Astrocyte (in vitro differentiated cells and primary cell): ENCODE data around the gene DGKZ.

ENCODE experiments used
- EZH2 ChIP-seq: IDR thresholded peaks from 2 replicates; pipeline ENCODE4 v1.6.1; 2012; ENCODE audit warnings: mild to moderate bottlenecking, low read length, inconsistent platforms; ENCODE audit not compliant: insufficient read depth
- TF ChIP-seq, protein P1 (sequence below): IDR thresholded peaks from 2 replicates; pipeline ENCODE4 v1.5.1; 2011; ENCODE audit warnings: low read depth, mild to moderate bottlenecking, inconsistent platforms, low read length, moderate library complexity; ENCODE audit not compliant: insufficient read depth

GRCh38 chr11:46333394-46333947 lies 13.8 kb upstream of the DGKZ start:
- TF ChIP-seq, protein P1, sequence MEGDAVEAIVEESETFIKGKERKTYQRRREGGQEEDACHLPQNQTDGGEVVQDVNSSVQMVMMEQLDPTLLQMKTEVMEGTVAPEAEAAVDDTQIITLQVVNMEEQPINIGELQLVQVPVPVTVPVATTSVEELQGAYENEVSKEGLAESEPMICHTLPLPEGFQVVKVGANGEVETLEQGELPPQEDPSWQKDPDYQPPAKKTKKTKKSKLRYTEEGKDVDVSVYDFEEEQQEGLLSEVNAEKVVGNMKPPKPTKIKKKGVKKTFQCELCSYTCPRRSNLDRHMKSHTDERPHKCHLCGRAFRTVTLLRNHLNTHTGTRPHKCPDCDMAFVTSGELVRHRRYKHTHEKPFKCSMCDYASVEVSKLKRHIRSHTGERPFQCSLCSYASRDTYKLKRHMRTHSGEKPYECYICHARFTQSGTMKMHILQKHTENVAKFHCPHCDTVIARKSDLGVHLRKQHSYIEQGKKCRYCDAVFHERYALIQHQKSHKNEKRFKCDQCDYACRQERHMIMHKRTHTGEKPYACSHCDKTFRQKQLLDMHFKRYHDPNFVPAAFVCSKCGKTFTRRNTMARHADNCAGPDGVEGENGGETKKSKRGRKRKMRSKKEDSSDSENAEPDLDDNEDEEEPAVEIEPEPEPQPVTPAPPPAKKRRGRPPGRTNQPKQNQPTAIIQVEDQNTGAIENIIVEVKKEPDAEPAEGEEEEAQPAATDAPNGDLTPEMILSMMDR: no peak
- no peak for TF ChIP-seq EZH2
